Measurements from ENCODE around the gene CORO1C.

DNA sequence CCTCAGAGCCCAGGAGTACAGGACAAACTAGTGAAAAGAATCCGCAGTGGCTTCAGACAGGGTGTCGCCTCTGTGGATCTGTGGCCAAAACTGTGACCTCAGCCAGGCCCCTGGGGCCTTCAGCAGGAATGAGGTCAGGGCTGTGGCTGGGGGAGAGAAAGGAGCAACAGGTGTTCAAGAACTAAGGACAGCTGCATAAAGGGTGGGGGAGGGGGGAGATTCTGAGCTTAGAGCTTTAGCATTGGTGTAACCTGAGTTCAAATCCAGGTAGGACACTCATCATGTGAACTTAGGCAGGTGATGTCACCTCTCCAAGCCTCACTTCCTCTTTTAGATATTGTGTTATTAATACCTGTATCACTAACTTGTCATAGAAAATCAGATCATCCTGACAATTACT lies 40.9 kb upstream of the CORO1C start:
- TF ChIP-seq, protein P1, sequence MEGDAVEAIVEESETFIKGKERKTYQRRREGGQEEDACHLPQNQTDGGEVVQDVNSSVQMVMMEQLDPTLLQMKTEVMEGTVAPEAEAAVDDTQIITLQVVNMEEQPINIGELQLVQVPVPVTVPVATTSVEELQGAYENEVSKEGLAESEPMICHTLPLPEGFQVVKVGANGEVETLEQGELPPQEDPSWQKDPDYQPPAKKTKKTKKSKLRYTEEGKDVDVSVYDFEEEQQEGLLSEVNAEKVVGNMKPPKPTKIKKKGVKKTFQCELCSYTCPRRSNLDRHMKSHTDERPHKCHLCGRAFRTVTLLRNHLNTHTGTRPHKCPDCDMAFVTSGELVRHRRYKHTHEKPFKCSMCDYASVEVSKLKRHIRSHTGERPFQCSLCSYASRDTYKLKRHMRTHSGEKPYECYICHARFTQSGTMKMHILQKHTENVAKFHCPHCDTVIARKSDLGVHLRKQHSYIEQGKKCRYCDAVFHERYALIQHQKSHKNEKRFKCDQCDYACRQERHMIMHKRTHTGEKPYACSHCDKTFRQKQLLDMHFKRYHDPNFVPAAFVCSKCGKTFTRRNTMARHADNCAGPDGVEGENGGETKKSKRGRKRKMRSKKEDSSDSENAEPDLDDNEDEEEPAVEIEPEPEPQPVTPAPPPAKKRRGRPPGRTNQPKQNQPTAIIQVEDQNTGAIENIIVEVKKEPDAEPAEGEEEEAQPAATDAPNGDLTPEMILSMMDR (IDR thresholded peaks at IDR 0.05), result no peak
- no peak for TF ChIP-seq POLR2A (IDR thresholded peaks at IDR 0.05)
